Smooth muscle cell (in vitro differentiated cells): ENCODE measurements around the gene MYLK2. TPM values are rescaled to one million over a fixed set of nuclear protein-coding genes. Genes with fewer than 3 reads are reported as not detected.

Experiments
- DNase-seq: peaks from one replicate; lab custom pipeline; 2025; ENCODE audit not compliant: unreplicated experiment; lab: John Stamatoyannopoulos, UW
- H2AFZ ChIP-seq: fragments of 200-600 bp; sonication (generic); 2 replicates; pipeline ENCODE4 v1.6.0; 2016; ENCODE audit warnings: antibody characterized with exemption, low read depth, mild to moderate bottlenecking
- H3F3A ChIP-seq: fragments of 200-600 bp; sonication (generic); 2 replicates; pipeline ENCODE4 v1.6.0; 2017; ENCODE audit warnings: antibody characterized with exemption, low read depth
- H3K27ac ChIP-seq: fragments of 200-600 bp; sonication (generic); 2 replicates; pipeline ENCODE4 v1.5.1; 2016; ENCODE audit warnings: low read depth, mild to moderate bottlenecking
- H3K27me3 ChIP-seq: fragments of 200-600 bp; sonication (generic); 2 replicates; pipeline ENCODE4 v1.6.1; 2016; ENCODE audit warnings: low read depth, mild to moderate bottlenecking
- H3K36me3 ChIP-seq: fragments of 200-600 bp; sonication (generic); 2 replicates; pipeline ENCODE4 v1.5.1; 2016; ENCODE audit warnings: low read depth
- H3K4me1 ChIP-seq: fragments of 200-600 bp; sonication (generic); 2 replicates; pipeline ENCODE4 v1.5.1; 2016; ENCODE audit warnings: low read depth
- H3K4me2 ChIP-seq: fragments of 200-600 bp; sonication (generic); 2 replicates; pipeline ENCODE4 v1.6.0; 2016; ENCODE audit warnings: mild to moderate bottlenecking
- H3K4me3 ChIP-seq: fragments of 200-600 bp; sonication (generic); 2 replicates; pipeline ENCODE4 v1.5.1; 2016; ENCODE audit warnings: mild to moderate bottlenecking
- H3K79me2 ChIP-seq: fragments of 200-600 bp; sonication (generic); 2 replicates; pipeline ENCODE4 v1.6.0; 2016; ENCODE audit warnings: low read depth, mild to moderate bottlenecking
- H3K9ac ChIP-seq: fragments of 200-600 bp; sonication (generic); 2 replicates; pipeline ENCODE4 v1.6.0; 2016; ENCODE audit warnings: low read depth
- H3K9me3 ChIP-seq: fragments of 200-600 bp; sonication (generic); replicated peaks from 2 replicates; pipeline ENCODE4 v1.5.1; 2016; ENCODE audit warnings: low read depth
- H4K20me1 ChIP-seq: fragments of 200-600 bp; sonication (generic); 2 replicates; pipeline ENCODE4 v1.6.0; 2016; ENCODE audit warnings: low read depth
- CTCF ChIP-seq: fragments of 200-600 bp; sonication (generic); IDR thresholded peaks from 2 replicates; pipeline ENCODE4 v1.5.1; 2017; ENCODE audit warnings: borderline replicate concordance, mild to moderate bottlenecking, antibody characterized with exemption; ENCODE audit not compliant: insufficient read depth, poor library complexity, severe bottlenecking
- WGBS: methylation state at CpG from one replicate; pipeline ENCODE4 v1.1.7; 2016; ENCODE audit warnings: low lambda C conversion rate; 5-methylcytosine and 5-hydroxymethylcytosine counted together
- polyA plus RNA-seq: library from polyadenylated mRNA; unstranded; fragments of >200 nt; fragmentation: Nextera tagmentation; extraction: Ambion mirVana; gene quantifications from 2 replicates; pipeline ENCODE4 v1.2.1, GENCODE V29; 2016
- total RNA-seq: library from RNA; depleted of rRNA; stranded (reverse); fragments of >200 nt; gene quantifications from 2 replicates; pipeline ENCODE4 v1.2.3, GENCODE V29; 2014

MYLK2 gene
- total and polyA plus RNA-seq, 2 experiments from 2014 or later, result 0.09 to 0.22 TPM

GRCh38 chr20:31774408-31774807 lies 44.7 kb upstream of the MYLK2 start:
- Histone ChIP-seq H4K20me1 (no peaks in the 10 kb centered on the region), H3K79me2 (no peaks in the 10 kb centered on the region), H3K36me3 (no peaks in the 10 kb centered on the region), H3K27ac (no peak overlapping the region), H3K4me3 (no peak overlapping the region), H3K9ac (no peak overlapping the region), H3F3A (no peaks in the 10 kb centered on the region), H3K9me3 (no peaks in the 10 kb centered on the region), H2AFZ (no peak overlapping the region), H3K4me1 (no peaks in the 10 kb centered on the region), H3K4me2 (no peak overlapping the region), H3K27me3 (no peaks in the 10 kb centered on the region)
- TF ChIP-seq CTCF, result no peak
- DNase-seq, result no peak
- WGBS, result 95% methylated on average over 1 of the region's 1 CpG

GRCh38 chr20:31780839-31781238 lies 38.3 kb upstream of the MYLK2 start:
- no peaks in the 10 kb centered on the region for H3K36me3 ChIP-seq
- no peak overlapping the region for H3K9ac ChIP-seq
- no peaks in the 10 kb centered on the region for H3K9me3 ChIP-seq
- no peak overlapping the region for H2AFZ ChIP-seq
- no peaks in the 10 kb centered on the region for H3K4me1 ChIP-seq
- no peaks in the 10 kb centered on the region for H3K27me3 ChIP-seq
- DNase-seq, result no peak
- no peak overlapping the region for H3K4me3 ChIP-seq
- no peaks in the 10 kb centered on the region for H3F3A ChIP-seq
- H3K4me2 ChIP-seq, result no peak overlapping the region
- no peak for TF ChIP-seq CTCF
- WGBS, result 100% methylated on average over 2 of the region's 2 CpGs
- no peak overlapping the region for H3K27ac ChIP-seq
- H3K79me2 ChIP-seq, result no peaks in the 10 kb centered on the region
- no peaks in the 10 kb centered on the region for H4K20me1 ChIP-seq

- no peak for DNase-seq
- Histone ChIP-seq H3F3A (no peaks in the 10 kb centered on the region), H3K27ac (no peak overlapping the region), H2AFZ (no peak overlapping the region), H3K27me3 (no peaks in the 10 kb centered on the region), H3K4me1 (no peaks in the 10 kb centered on the region), H3K4me3 (no peak overlapping the region), H3K9ac (no peak overlapping the region), H3K4me2 (no peak overlapping the region), H3K36me3 (no peaks in the 10 kb centered on the region), H4K20me1 (no peaks in the 10 kb centered on the region), H3K9me3 (no peaks in the 10 kb centered on the region), H3K79me2 (no peaks in the 10 kb centered on the region)
- WGBS, result 98% methylated on average over 4 of the region's 4 CpGs
- TF ChIP-seq CTCF, result no peak
Measured at GRCh38 chr20:31781945-31782344, 37.2 kb upstream of the MYLK2 start.

- Histone ChIP-seq H3K9ac (no peak overlapping the region), H3K79me2 (no peaks in the 10 kb centered on the region), H3K36me3 (no peaks in the 10 kb centered on the region), H3K27me3 (no peaks in the 10 kb centered on the region), H3K27ac (no peak overlapping the region), H3F3A (no peaks in the 10 kb centered on the region), H2AFZ (no peak overlapping the region), H3K4me3 (no peak overlapping the region), H3K9me3 (no peaks in the 10 kb centered on the region), H3K4me2 (no peak overlapping the region), H4K20me1 (no peaks in the 10 kb centered on the region), H3K4me1 (no peaks in the 10 kb centered on the region)
- no peak for DNase-seq
- TF ChIP-seq CTCF, result no peak
- WGBS, result 94% methylated on average over 7 of the region's 7 CpGs
Measured at GRCh38 chr20:31784354-31785044, 34.7 kb upstream of the MYLK2 start.
